Sigmoid colon (tissue), 7 donors: ENCODE data around the gene HIBCH. TPM values are rescaled to one million over a fixed set of nuclear protein-coding genes. Genes with fewer than 3 reads are reported as not detected.

Source experiments
- DNase-seq: peaks from one replicate; pipeline ENCODE4 v3.0.0-alpha.2; 2019
- H3K27ac ChIP-seq, 4 donors: fragments of 200-600 bp; sonication (generic); one replicate each; pipeline ENCODE4 v1.5.1; 2016 to 2019; ENCODE audit warnings: mild to moderate bottlenecking in 1 of 4
- H3K27me3 ChIP-seq, 3 donors: fragments of 200-600 bp; sonication (generic); one replicate each; pipeline ENCODE4 v1.5.1; 2019; ENCODE audit warnings: mild to moderate bottlenecking in 1 of 3
- H3K36me3 ChIP-seq, 4 donors: fragments of 200-600 bp; sonication (generic); one replicate each; pipeline ENCODE4 v1.5.1; 2016 to 2019
- H3K4me1 ChIP-seq, 4 donors: fragments of 200-600 bp; sonication (generic); one replicate each; pipeline ENCODE4 v1.5.1; 2017 to 2019
- H3K4me3 ChIP-seq, 4 donors: fragments of 200-600 bp; sonication (generic); one replicate each; pipeline ENCODE4 v1.5.1; 2017 to 2019; ENCODE audit warnings: mild to moderate bottlenecking in 2 of 4, moderate library complexity in 1 of 4
- H3K9me3 ChIP-seq, 4 donors: fragments of 200-600 bp in 3 of 4; sonication (generic) in 3 of 4; one replicate each; pipeline versions ENCODE4 v1.5.1 to v1.6.1; 2013 to 2019
- CTCF ChIP-seq, 4 experiments: fragments of 450-650 bp in 3 of 4; fragments of 200-600 bp in 1 of 4; IDR thresholded peaks; one replicate each; pipeline ENCODE4 v1.5.1; 2016 to 2019; ENCODE audit warnings: antibody characterized with exemption in 4 of 4, mild to moderate bottlenecking in 3 of 4, moderate library complexity in 2 of 4
- EP300 ChIP-seq, 4 donors: sonication (generic); formaldehyde crosslinking; IDR thresholded peaks; one replicate each; pipeline ENCODE4 v1.6.1; 2017; ENCODE audit warnings: antibody characterized with exemption in 4 of 4
- POLR2A ChIP-seq, 2 donors: fragments of 450-650 bp; IDR thresholded peaks; one replicate each; pipeline ENCODE4 v1.6.1; 2016; ENCODE audit warnings: antibody characterized with exemption in 2 of 2, mild to moderate bottlenecking in 2 of 2, moderate library complexity in 2 of 2
- POLR2AphosphoS5 ChIP-seq, 4 donors: sonication (generic); formaldehyde crosslinking; IDR thresholded peaks; one replicate each; pipeline ENCODE4 v1.6.1; 2017; ENCODE audit warnings: antibody characterized with exemption in 4 of 4
- WGBS, 2 donors: extraction: QIAGEN DNeasy Blood & Tissue Kit; methylation state at CpG; one replicate each; pipeline ENCODE4 v1.1.7; 2013; 5-methylcytosine and 5-hydroxymethylcytosine counted together
- intact Hi-C: fragments of 100-400 bp; cut with DNase I; formaldehyde crosslinking; loops from one replicate; pipeline ENCODE4 v1.15.1; 2023
- polyA plus RNA-seq, 3 donors: library from polyadenylated mRNA; stranded (reverse); fragments of 200-250 nt; gene quantifications; one replicate each; pipeline ENCODE4 v1.2.3, GENCODE V29; 2013
- total RNA-seq, 4 donors: library from RNA; depleted of rRNA; stranded (reverse); fragments of >200 nt; gene quantifications; one replicate each; pipeline ENCODE4 v1.1.0, GENCODE V29; 2016
- donor health status: healthy with polysubstance abuse.
- donor health status: Bipolar disorder and iron deficiency.
- donor health status: healthy.

The HIBCH gene
- total and polyA plus RNA-seq, 7 donors: 18.1 to 45.8 (median 21.6) TPM

GRCh38 chr2:190205657-190206056 is 114.0 kb downstream of the HIBCH start:
- Histone ChIP-seq H3K27ac (no peak overlapping the region), H3K4me3 (no peak overlapping the region), H3K9me3 (no peaks in the 10 kb centered on the region), H3K36me3 (peaks cover 0 to 11% (median 0%) of the 10 kb centered on the region in 4 donors), H3K27me3 (no peaks in the 10 kb centered on the region), H3K4me1 (no peaks in the 10 kb centered on the region)
- intact Hi-C loops: no loop called here
- no peak for DNase-seq
- no peak for TF ChIP-seq POLR2AphosphoS5 (IDR thresholded peaks at IDR 0.05)
- TF ChIP-seq EP300 (IDR thresholded peaks at IDR 0.05): no peak
- no peak for TF ChIP-seq POLR2A (IDR thresholded peaks at IDR 0.05)
- no peak for TF ChIP-seq CTCF (IDR thresholded peaks at IDR 0.05)
- WGBS, 2 donors: 87 to 95% methylated on average over 4 of the region's 4 CpGs

- no peak for TF ChIP-seq POLR2AphosphoS5 (IDR thresholded peaks at IDR 0.05)
- Histone ChIP-seq H3K27me3 (no peaks in the 10 kb centered on the region), H3K4me3 (no peak overlapping the region), H3K27ac (no peak overlapping the region), H3K9me3 (no peaks in the 10 kb centered on the region), H3K4me1 (no peaks in the 10 kb centered on the region), H3K36me3 (peaks cover 0 to 21% (median 2%) of the 10 kb centered on the region in 4 donors)
- no peak for DNase-seq
- intact Hi-C loops: no loop called here
- 74 to 84% methylated on average over 1 of the region's 1 CpG for WGBS, 2 donors
Measured at GRCh38 chr2:190202604-190203003, 117.0 kb downstream of the HIBCH start.

GRCh38 chr2:190202018-190202417 is 117.6 kb downstream of the HIBCH start:
- DNase-seq: no peak
- intact Hi-C loops: no loop called here
- peaks cover 0 to 21% (median 2%) of the 10 kb centered on the region in 4 donors for H3K36me3 ChIP-seq
- TF ChIP-seq POLR2AphosphoS5 (IDR thresholded peaks at IDR 0.05): no peak
- no peak overlapping the region for H3K27ac ChIP-seq
- no peaks in the 10 kb centered on the region for H3K27me3 ChIP-seq
- no peak overlapping the region for H3K4me3 ChIP-seq
- no peaks in the 10 kb centered on the region for H3K4me1 ChIP-seq
- no peaks in the 10 kb centered on the region for H3K9me3 ChIP-seq

GRCh38 chr2:190200603-190201002 is 119.0 kb downstream of the HIBCH start:
- Histone ChIP-seq H3K27ac (no peak overlapping the region), H3K27me3 (no peaks in the 10 kb centered on the region), H3K36me3 (peaks cover 0 to 21% (median 2%) of the 10 kb centered on the region in 4 donors), H3K4me1 (no peaks in the 10 kb centered on the region), H3K4me3 (no peak overlapping the region), H3K9me3 (no peaks in the 10 kb centered on the region)
- intact Hi-C loops: no loop called here
- 7 to 46% methylated on average over 1 of the region's 1 CpG for WGBS, 2 donors
- DNase-seq: no peak
- no peak for TF ChIP-seq EP300 (IDR thresholded peaks at IDR 0.05)
- TF ChIP-seq POLR2A (IDR thresholded peaks at IDR 0.05): no peak
- no peak for TF ChIP-seq POLR2AphosphoS5 (IDR thresholded peaks at IDR 0.05)
- TF ChIP-seq CTCF (IDR thresholded peaks at IDR 0.05): no peak

- Histone ChIP-seq H3K4me3 (no peak overlapping the region), H3K36me3 (peaks cover 0 to 21% (median 2%) of the 10 kb centered on the region in 4 donors), H3K4me1 (no peaks in the 10 kb centered on the region), H3K9me3 (no peaks in the 10 kb centered on the region), H3K27ac (no peak overlapping the region), H3K27me3 (no peaks in the 10 kb centered on the region)
- WGBS, 2 donors: 54 to 74% methylated on average over 1 of the region's 1 CpG
- TF ChIP-seq POLR2AphosphoS5 (IDR thresholded peaks at IDR 0.05) (no peak), POLR2A (IDR thresholded peaks at IDR 0.05) (no peak), CTCF (IDR thresholded peaks at IDR 0.05) (no peak), EP300 (IDR thresholded peaks at IDR 0.05) (no peak)
- intact Hi-C loops: no loop called here
- DNase-seq: no peak
Measured at GRCh38 chr2:190199530-190199929, 120.1 kb downstream of the HIBCH start.

GRCh38 chr2:190199109-190199508 is 120.5 kb downstream of the HIBCH start:
- Histone ChIP-seq H3K4me3 (no peak overlapping the region), H3K4me1 (no peaks in the 10 kb centered on the region), H3K27ac (no peak overlapping the region), H3K27me3 (no peaks in the 10 kb centered on the region), H3K36me3 (peaks cover 0 to 19% (median 2%) of the 10 kb centered on the region in 4 donors), H3K9me3 (no peaks in the 10 kb centered on the region)
- DNase-seq: no peak
- 48 to 98% methylated on average over 2 of the region's 2 CpGs for WGBS, 2 donors
- no peak for TF ChIP-seq CTCF (IDR thresholded peaks at IDR 0.05)
- no peak for TF ChIP-seq POLR2AphosphoS5 (IDR thresholded peaks at IDR 0.05)
- TF ChIP-seq EP300 (IDR thresholded peaks at IDR 0.05): no peak
- TF ChIP-seq POLR2A (IDR thresholded peaks at IDR 0.05): no peak
- intact Hi-C loops: no loop called here
